ENCODE data around the gene SETD4. TPM values are rescaled to one million over a fixed set of nuclear protein-coding genes. Genes with fewer than 3 reads are reported as not detected.

Gene SETD4
- total and polyA plus RNA-seq, 2 of the 13 experiments (the other 11 are each of a cell fraction or from before 2014, with no cell fraction given): 7.1 to 14.4 TPM

DNA sequence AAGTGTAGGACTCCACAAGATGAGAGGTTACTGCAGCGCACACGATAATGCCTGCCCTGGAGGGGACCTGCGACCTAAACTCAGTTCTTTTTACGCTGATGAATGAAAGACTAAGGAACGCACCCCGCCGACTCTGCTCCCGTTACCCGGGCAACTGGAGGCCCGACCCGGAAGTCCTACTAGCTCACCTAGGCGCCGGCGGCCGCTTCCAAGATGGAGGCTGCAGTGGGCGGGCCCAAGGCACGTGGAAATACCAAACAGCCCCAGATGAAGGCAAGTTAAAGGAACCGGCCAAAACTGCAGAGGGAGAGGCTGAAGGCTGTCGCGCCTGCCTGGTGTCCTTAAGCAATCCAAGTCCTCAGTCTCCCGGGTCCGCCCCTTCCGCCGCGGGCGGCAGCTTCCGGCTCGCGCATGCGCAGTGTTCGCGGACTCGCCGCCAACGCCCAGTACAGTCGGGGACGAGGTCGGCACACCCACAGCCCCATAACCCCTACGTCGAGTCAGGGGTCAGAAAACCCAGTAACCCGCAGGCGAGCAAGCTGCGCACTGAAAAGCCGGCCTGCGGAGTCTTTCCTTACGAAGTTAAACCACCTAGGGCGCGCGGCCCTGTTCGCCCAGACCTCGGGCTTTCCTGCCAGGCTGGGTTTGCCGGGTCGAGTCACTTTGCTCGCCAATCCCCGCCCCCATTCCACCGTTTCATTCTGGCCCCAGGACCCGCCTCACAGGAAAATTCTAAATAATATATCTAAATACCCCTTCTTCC lies at the start of gene SETD4 (continued):
- no peak for TF ChIP-seq ZNF7 (CRISPR knock-in tag; IDR thresholded peaks at IDR 0.05)
- TF ChIP-seq, protein P1, sequence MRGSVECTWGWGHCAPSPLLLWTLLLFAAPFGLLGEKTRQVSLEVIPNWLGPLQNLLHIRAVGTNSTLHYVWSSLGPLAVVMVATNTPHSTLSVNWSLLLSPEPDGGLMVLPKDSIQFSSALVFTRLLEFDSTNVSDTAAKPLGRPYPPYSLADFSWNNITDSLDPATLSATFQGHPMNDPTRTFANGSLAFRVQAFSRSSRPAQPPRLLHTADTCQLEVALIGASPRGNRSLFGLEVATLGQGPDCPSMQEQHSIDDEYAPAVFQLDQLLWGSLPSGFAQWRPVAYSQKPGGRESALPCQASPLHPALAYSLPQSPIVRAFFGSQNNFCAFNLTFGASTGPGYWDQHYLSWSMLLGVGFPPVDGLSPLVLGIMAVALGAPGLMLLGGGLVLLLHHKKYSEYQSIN (CRISPR knock-in tag; IDR thresholded peaks at IDR 0.05; ENCODE audit: borderline replicate concordance): no peak
- TF ChIP-seq, protein P2, sequence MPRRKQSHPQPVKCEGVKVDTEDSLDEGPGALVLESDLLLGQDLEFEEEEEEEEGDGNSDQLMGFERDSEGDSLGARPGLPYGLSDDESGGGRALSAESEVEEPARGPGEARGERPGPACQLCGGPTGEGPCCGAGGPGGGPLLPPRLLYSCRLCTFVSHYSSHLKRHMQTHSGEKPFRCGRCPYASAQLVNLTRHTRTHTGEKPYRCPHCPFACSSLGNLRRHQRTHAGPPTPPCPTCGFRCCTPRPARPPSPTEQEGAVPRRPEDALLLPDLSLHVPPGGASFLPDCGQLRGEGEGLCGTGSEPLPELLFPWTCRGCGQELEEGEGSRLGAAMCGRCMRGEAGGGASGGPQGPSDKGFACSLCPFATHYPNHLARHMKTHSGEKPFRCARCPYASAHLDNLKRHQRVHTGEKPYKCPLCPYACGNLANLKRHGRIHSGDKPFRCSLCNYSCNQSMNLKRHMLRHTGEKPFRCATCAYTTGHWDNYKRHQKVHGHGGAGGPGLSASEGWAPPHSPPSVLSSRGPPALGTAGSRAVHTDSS (CRISPR knock-in tag; conservative IDR thresholded peaks at IDR 0.05): no peak
- TF ChIP-seq, protein P3, sequence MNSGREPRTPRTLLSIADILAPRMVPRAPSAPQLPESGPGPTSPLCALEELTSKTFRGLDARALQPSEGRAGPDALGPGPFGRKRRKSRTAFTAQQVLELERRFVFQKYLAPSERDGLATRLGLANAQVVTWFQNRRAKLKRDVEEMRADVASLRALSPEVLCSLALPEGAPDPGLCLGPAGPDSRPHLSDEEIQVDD (CRISPR knock-in tag; IDR thresholded peaks at IDR 0.05; ENCODE audit: borderline replicate concordance): 0 out of 2 replicates have a peak, but pooled peaks have one; percentile 10
- no peak for TF ChIP-seq MLXIP (CRISPR knock-in tag; IDR thresholded peaks at IDR 0.05; ENCODE audit: borderline replicate concordance)
- TF ChIP-seq DBP (CRISPR knock-in tag; IDR thresholded peaks at IDR 0.05; ENCODE audit: not compliant biosample characterization): peak; percentile 22
- 0 out of 2 replicates have a peak, but pooled peaks have one; percentile 50 for TF ChIP-seq ZNF253 (CRISPR knock-in tag; IDR thresholded peaks at IDR 0.05; ENCODE audit: borderline replicate concordance)
- TF ChIP-seq KDM2A (CRISPR knock-in tag; IDR thresholded peaks at IDR 0.05; ENCODE audit: borderline replicate concordance, low read depth): peak; percentile 58; the same call in 1 of the 2 replicates
- peak; percentile 92 for TF ChIP-seq POLR2G (IDR thresholded peaks at IDR 0.05; ENCODE audit: low read depth, low read length)
- TF ChIP-seq LCORL (IDR thresholded peaks at IDR 0.05): no peak
- peak; percentile 31 for TF ChIP-seq LCORL (CRISPR knock-in tag; IDR thresholded peaks at IDR 0.05)
- TF ChIP-seq RNF219 (CRISPR knock-in tag; IDR thresholded peaks at IDR 0.05): peak; percentile 78; the same call in 1 of the 2 replicates
- TF ChIP-seq SYNCRIP (IDR thresholded peaks at IDR 0.05; ENCODE audit: insufficient read depth, low read depth, low read length): no peak
- no peak for TF ChIP-seq FOXO1 (CRISPR knock-in tag; IDR thresholded peaks at IDR 0.05)
- TF ChIP-seq ZNF281 (CRISPR knock-in tag; IDR thresholded peaks at IDR 0.05; ENCODE audit: borderline replicate concordance): no peak

Data from HepG2 (cell line).